Karpas-422 (cell line): ENCODE results near the gene RGS6. TPM values are rescaled to one million over a fixed set of nuclear protein-coding genes. Genes with fewer than 3 reads are reported as not detected.

Source experiments
- DNase-seq: peaks from one replicate; pipeline ENCODE4 v3.0.0-alpha.2; 2015
- H2AFZ ChIP-seq: fragments of 200-600 bp; sonication (generic); 2 replicates; pipeline ENCODE4 v1.6.1; 2014; ENCODE audit warnings: antibody characterized with exemption, low read length, mixed read lengths
- H3K27ac ChIP-seq: fragments of 200-600 bp; sonication (generic); 2 replicates; pipeline ENCODE4 v1.5.1; 2014; ENCODE audit warnings: mild to moderate bottlenecking, low read length, moderate library complexity
- H3K27me3 ChIP-seq: fragments of 200-600 bp; sonication (generic); 2 replicates; pipeline ENCODE4 v1.6.1; 2014; ENCODE audit warnings: low read length, mixed read lengths
- H3K36me3 ChIP-seq: fragments of 200-600 bp; sonication (generic); 2 replicates; pipeline ENCODE4 v1.6.1; 2014; ENCODE audit warnings: low read length, mixed read lengths; ENCODE audit not compliant: insufficient read depth
- H3K4me1 ChIP-seq: fragments of 200-600 bp; sonication (generic); 2 replicates; pipeline ENCODE4 v1.6.1; 2014; ENCODE audit warnings: mild to moderate bottlenecking, low read length, mixed read lengths
- H3K4me2 ChIP-seq: fragments of 200-600 bp; sonication (generic); 2 replicates; pipeline ENCODE4 v1.6.1; 2014; ENCODE audit warnings: low read length, low read depth, mild to moderate bottlenecking; ENCODE audit not compliant: poor library complexity, severe bottlenecking
- H3K4me3 ChIP-seq: fragments of 200-600 bp; sonication (generic); 2 replicates; pipeline ENCODE4 v1.5.1; 2014; ENCODE audit warnings: mild to moderate bottlenecking, antibody characterized with exemption, low read length, mixed read lengths
- H3K79me2 ChIP-seq: fragments of 200-600 bp; sonication (generic); 2 replicates; pipeline ENCODE4 v1.6.1; 2014; ENCODE audit warnings: mild to moderate bottlenecking, low read length, mixed read lengths
- H3K9ac ChIP-seq: fragments of 200-600 bp; sonication (generic); 2 replicates; pipeline ENCODE4 v1.6.0; 2014; ENCODE audit warnings: low read length
- H3K9me2 ChIP-seq: fragments of 200-600 bp; sonication (generic), shearing (Covaris generic); replicated peaks from 2 replicates; pipeline ENCODE4 v1.6.0; 2014; ENCODE audit warnings: mild to moderate bottlenecking, low read length, moderate library complexity; ENCODE audit not compliant: insufficient read depth
- H3K9me3 ChIP-seq: fragments of 300-700, 200-600 bp; sonication (generic); 2 replicates; pipeline ENCODE4 v1.6.1; 2014; ENCODE audit warnings: low read length, mixed read lengths
- H4K20me1 ChIP-seq: fragments of 200-600 bp; sonication (generic); 2 replicates; pipeline ENCODE4 v1.6.1; 2014; ENCODE audit warnings: mild to moderate bottlenecking, antibody characterized with exemption, low read length, low read depth; ENCODE audit not compliant: insufficient read depth
- total RNA-seq: library from RNA; depleted of rRNA; stranded (reverse); fragments of >200 nt; shearing (Covaris generic); gene quantifications from 2 replicates; pipeline ENCODE4 v1.2.3, GENCODE V29; 2014; ENCODE audit warnings: low replicate concordance

Gene RGS6
- total RNA-seq, 1 experiment from 2014 or later = 0.07 TPM

DNA sequence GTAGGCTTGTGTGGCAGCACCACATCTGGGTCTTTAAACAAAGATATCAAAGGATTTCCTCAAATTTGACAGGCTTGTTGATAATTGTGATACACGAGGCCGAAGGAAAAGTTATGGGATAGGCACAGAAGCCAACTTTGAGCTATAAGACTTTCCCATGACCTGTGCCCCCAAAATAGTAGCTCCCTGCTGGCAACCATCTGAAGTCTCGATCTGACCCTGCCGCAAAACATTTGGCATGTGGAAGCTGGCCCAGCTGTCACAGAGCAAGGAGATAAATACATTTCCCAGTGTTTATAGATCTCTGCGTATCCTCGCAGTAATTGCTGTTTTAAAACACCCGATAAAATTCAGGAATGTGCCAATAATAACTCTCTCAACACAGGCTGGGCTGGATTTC is 26.4 kb upstream of the RGS6 start:
- Histone ChIP-seq H3K79me2 (no peaks in the 10 kb centered on the region), H3K27me3 (0 out of 2 replicates have a peak, but pooled peaks cover 5% of the 10 kb centered on the region), H4K20me1 (no peaks in the 10 kb centered on the region), H3K27ac (no peak overlapping the region), H3K4me2 (no peak overlapping the region), H3K4me1 (no peaks in the 10 kb centered on the region), H3K36me3 (no peaks in the 10 kb centered on the region), H2AFZ (no peak overlapping the region), H3K9me3 (no peaks in the 10 kb centered on the region), H3K4me3 (no peak overlapping the region), H3K9ac (no peak overlapping the region), H3K9me2 (no peaks in the 10 kb centered on the region; the same call in 1 of the 2 replicates)
- DNase-seq = no peak

DNA sequence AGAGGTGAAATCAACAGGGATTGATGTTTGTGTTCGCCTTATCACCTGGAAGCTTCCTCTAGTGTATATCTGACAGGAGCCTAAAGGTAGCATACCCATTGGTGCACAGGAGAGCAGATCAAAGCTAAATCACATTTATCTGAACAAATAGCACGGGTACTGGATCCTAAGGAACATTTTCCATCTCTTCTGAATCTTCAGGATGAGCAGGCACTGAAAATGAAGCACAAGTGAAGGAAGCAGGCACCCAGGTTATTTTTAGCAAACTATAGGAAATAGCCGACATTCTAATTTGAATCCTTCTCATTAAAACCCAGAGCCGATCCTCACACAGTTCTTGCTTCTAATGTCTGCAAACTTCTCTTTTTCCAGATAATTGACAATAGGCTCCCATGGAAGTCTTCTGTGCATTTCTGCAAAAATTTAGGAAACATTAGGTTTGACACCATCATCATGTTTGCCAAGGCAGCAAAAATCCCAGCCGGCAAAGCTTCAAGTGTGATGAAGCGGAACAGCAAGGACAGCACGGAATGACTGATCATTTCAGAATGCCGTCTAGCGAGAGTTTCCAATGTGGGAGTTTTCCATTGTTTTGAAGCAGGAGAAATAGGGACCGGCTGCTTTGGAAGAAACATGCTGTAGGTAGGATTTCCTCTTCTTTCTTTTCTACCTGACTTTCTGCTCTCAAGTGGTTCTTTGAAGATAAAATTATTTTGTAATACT is 24.3 kb upstream of the RGS6 start:
- no peak for DNase-seq
- Histone ChIP-seq H3K4me2 (no peak overlapping the region), H3K27me3 (0 out of 2 replicates have a peak, but pooled peaks cover 5% of the 10 kb centered on the region), H2AFZ (no peak overlapping the region), H3K9ac (no peak overlapping the region), H3K4me1 (no peaks in the 10 kb centered on the region), H3K36me3 (no peaks in the 10 kb centered on the region), H3K27ac (no peak overlapping the region), H4K20me1 (no peaks in the 10 kb centered on the region), H3K79me2 (no peaks in the 10 kb centered on the region), H3K4me3 (no peak overlapping the region), H3K9me3 (no peaks in the 10 kb centered on the region), H3K9me2 (no peaks in the 10 kb centered on the region)

DNA sequence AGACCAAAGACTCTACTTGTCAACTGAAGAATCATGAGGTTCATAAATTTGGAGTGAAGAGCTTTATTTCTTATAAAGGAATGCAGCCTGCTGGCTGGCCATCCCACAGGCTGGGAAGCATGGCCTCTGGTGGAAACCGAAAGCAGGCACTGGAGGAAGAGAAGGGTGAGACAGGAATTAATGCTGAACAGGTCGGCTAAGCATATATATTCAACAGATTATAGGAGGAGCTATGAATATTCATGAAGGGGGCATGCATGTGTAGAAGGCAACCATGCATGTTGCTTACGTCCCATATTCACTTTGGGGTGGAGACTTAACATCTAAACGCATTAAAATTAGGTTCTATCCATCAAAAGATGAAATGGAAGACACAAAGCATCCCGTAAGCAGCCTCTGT is 20.6 kb upstream of the RGS6 start:
- H4K20me1 ChIP-seq = no peaks in the 10 kb centered on the region
- H3K79me2 ChIP-seq = no peaks in the 10 kb centered on the region
- H3K9me2 ChIP-seq = no peaks in the 10 kb centered on the region
- no peak overlapping the region for H3K4me3 ChIP-seq
- 0 out of 2 replicates have a peak, but pooled peaks cover 5% of the 10 kb centered on the region for H3K27me3 ChIP-seq
- H3K9me3 ChIP-seq = no peaks in the 10 kb centered on the region
- H3K4me1 ChIP-seq = no peaks in the 10 kb centered on the region
- no peak overlapping the region for H3K4me2 ChIP-seq
- no peak overlapping the region for H3K9ac ChIP-seq
- no peak for DNase-seq
- H2AFZ ChIP-seq = no peak overlapping the region
- H3K36me3 ChIP-seq = no peaks in the 10 kb centered on the region
- H3K27ac ChIP-seq = no peak overlapping the region

DNA sequence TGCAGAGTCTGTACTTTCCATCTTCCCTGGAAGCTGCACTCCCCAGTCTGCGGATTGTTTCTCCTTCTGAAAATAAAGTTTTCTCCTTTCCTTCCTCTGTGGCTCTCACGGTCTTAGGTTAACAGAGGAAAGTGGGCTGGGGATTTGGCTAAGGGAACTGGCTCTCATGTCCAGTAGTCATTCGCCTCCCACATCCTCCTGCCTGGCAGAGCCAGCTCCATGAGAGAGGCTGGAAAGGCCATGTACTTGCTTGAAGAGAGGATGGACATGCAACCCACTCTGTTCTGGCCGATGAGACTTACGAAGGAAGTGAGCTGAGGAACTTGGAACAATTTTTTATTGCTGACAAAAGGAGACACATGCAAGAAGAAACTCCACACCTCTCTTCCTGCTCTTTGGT is 18.9 kb upstream of the RGS6 start:
- Histone ChIP-seq H3K36me3 (no peaks in the 10 kb centered on the region), H3K27ac (no peak overlapping the region), H3K4me1 (no peaks in the 10 kb centered on the region), H3K9me3 (no peaks in the 10 kb centered on the region), H3K27me3 (no peaks in the 10 kb centered on the region), H3K79me2 (no peaks in the 10 kb centered on the region), H3K9ac (no peak overlapping the region), H3K4me3 (no peak overlapping the region), H4K20me1 (no peaks in the 10 kb centered on the region), H3K9me2 (no peaks in the 10 kb centered on the region), H2AFZ (no peak overlapping the region), H3K4me2 (no peak overlapping the region)
- no peak for DNase-seq

DNA sequence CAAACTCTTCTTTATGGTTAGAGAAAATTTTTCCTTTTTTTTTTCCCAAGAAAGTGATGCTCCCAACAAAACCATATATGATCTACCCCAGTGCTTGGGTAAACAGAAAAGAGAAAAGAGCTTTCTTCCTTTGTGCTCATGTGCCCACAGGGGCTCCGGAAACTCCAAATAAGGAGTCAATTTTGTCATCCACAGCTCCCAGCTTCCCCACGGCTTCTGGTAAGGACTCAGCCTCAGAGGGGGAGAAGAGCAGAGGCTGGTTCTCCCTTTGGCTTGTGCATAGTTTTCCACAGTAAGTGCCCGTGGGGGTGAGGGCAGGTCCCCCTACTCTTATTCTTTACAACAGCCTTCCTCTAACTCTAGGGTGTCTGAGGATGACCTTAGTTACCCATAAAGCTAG is 13.3 kb upstream of the RGS6 start:
- Histone ChIP-seq H3K27me3 (no peaks in the 10 kb centered on the region), H3K4me1 (no peaks in the 10 kb centered on the region), H3K36me3 (no peaks in the 10 kb centered on the region), H2AFZ (no peak overlapping the region), H3K9ac (no peak overlapping the region), H4K20me1 (no peaks in the 10 kb centered on the region), H3K9me3 (no peaks in the 10 kb centered on the region), H3K79me2 (no peaks in the 10 kb centered on the region), H3K4me2 (no peak overlapping the region), H3K27ac (no peak overlapping the region), H3K9me2 (no peaks in the 10 kb centered on the region), H3K4me3 (no peak overlapping the region)
- DNase-seq = no peak

DNA sequence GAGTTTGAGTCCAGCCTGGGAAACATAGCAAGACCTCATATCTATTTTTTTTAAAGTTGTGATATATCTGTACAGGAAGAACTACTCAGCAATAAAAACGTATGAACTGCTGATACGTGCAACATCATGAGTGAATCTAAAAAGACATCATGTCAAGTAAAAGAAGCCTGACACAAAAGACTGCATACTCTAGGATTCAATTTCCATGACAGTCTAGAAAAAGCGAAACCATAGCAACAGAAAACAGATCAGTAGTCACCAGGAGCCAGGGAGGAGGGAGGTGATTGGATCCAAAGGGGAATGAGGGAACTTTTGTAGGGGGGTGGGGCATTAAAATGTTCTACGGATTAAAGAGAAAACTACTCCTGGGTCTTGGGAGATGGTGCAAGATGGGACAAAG is 8.7 kb upstream of the RGS6 start:
- H4K20me1 ChIP-seq = no peaks in the 10 kb centered on the region
- no peaks in the 10 kb centered on the region for H3K4me1 ChIP-seq
- no peak overlapping the region for H3K9ac ChIP-seq
- H3K36me3 ChIP-seq = no peaks in the 10 kb centered on the region
- H3K9me2 ChIP-seq = no peaks in the 10 kb centered on the region
- DNase-seq = no peak
- no peaks in the 10 kb centered on the region for H3K79me2 ChIP-seq
- no peak overlapping the region for H3K4me3 ChIP-seq
- H3K4me2 ChIP-seq = no peak overlapping the region
- H3K9me3 ChIP-seq = no peaks in the 10 kb centered on the region
- H2AFZ ChIP-seq = no peak overlapping the region
- no peak overlapping the region for H3K27ac ChIP-seq
- no peaks in the 10 kb centered on the region; the same call in 1 of the 2 replicates for H3K27me3 ChIP-seq

DNA sequence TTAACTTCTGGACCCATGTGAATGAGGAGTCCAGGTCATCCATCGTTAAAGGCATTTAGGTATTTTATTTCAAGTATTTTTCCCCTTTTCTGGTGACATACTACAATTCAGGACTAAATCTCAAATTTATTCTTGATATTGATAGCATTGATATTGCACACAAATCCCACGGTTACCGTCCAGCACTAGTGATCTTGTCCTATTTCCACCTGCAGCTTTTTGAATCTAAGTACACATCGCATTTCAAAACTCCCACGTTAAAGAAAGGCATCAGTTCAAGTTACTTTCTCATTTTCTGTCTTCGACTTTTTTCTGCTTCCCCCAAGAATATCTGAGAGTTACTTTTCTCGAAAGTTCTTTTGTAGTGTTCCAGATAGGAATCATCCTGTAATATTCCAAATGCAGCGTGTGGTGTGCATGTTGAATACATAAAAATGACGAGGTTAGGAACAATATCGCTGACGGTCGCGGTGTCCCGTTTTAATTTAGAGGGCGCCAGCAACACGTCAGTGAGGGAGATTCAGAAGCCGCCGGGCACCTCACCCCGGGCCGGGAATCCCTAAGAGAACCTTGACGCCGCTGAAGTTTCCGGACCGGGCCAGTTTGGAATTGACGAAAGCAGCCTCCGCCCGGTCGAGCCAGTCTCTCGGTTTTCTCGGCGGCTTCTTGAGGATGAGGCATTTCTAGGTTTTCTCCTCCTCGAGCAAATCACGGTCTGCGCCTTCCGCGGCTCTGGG is 569 bp upstream of the RGS6 start:
- Histone ChIP-seq H3K9ac (no peak overlapping the region), H3K4me1 (no peaks in the 10 kb centered on the region), H3K36me3 (no peaks in the 10 kb centered on the region), H3K27ac (no peak overlapping the region), H3K9me3 (no peaks in the 10 kb centered on the region), H3K79me2 (no peaks in the 10 kb centered on the region), H3K9me2 (0 out of 2 replicates have a peak, but pooled peaks cover 5% of the 10 kb centered on the region), H3K27me3 (no peaks in the 10 kb centered on the region; the same call in 1 of the 2 replicates), H2AFZ (no peak overlapping the region), H3K4me2 (no peak overlapping the region), H4K20me1 (no peaks in the 10 kb centered on the region), H3K4me3 (no peak overlapping the region)
- DNase-seq = no peak

DNA sequence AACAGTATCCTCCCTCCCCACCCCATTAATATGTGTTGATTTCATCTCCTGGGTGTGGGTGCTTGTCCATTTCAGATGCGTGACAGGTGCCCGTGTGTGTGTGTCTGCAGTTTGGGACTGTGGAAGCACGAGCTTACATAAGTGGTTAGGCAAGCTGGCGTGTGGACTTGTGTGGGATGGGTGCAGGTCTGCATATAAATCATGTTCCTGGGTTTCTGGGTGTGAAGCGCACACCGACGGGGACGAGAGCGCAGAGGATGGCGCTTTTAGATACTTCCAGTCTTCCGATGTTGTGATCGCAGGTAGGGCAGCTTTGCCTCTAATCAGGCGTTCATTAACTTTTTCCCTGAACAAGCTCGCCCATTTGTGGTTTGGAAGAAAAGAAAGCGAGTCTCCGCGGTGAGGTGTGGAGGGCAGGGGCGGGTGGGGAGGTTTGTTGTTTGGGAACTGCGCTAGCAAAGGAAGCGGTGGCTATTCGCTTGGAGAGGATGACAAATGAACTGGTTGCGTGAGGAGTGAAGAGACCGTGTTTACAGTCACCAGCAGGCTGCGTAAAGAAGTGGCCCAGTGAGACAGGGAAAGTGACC is 865 bp downstream of the RGS6 start:
- H3K4me3 ChIP-seq = no peak overlapping the region
- no peak overlapping the region for H3K27ac ChIP-seq
- H3K4me2 ChIP-seq = no peak overlapping the region
- no peaks in the 10 kb centered on the region for H4K20me1 ChIP-seq
- no peaks in the 10 kb centered on the region for H3K36me3 ChIP-seq
- no peaks in the 10 kb centered on the region for H3K4me1 ChIP-seq
- H3K9me2 ChIP-seq = 0 out of 2 replicates have a peak, but pooled peaks cover 5% of the 10 kb centered on the region
- no peak for DNase-seq
- no peak overlapping the region for H2AFZ ChIP-seq
- H3K9me3 ChIP-seq = no peaks in the 10 kb centered on the region
- H3K27me3 ChIP-seq = no peaks in the 10 kb centered on the region
- no peaks in the 10 kb centered on the region for H3K79me2 ChIP-seq
- no peak overlapping the region for H3K9ac ChIP-seq
